Bronchial epithelial cell (primary cell): ENCODE data around the gene CCDC187. TPM values are rescaled to one million over a fixed set of nuclear protein-coding genes. Genes with fewer than 3 reads are reported as not detected.
"Not testable (repeated sequence)": the region's sequence is repeated elsewhere in the genome, so short reads cannot be mapped to it uniquely, and the experiment has no call there.

Source experiments
- DNase-seq: peaks from one replicate; pipeline ENCODE4 v3.0.0-alpha.2; 2010; ENCODE audit warnings: low read depth
- FAIRE-seq: peaks from 2 replicates; lab custom pipeline; 2011; peaks lifted over from hg19 to GRCh38; lab: Jason Lieb, UNC
- H3K27me3 ChIP-seq: 2 replicates; pipeline ENCODE4 v1.5.1; 2011; ENCODE audit warnings: low read length; ENCODE audit not compliant: control insufficient read depth, insufficient read depth
- H3K36me3 ChIP-seq: 2 replicates; pipeline ENCODE4 v1.5.1; 2011; ENCODE audit warnings: low read length; ENCODE audit not compliant: control insufficient read depth, insufficient read depth
- H3K4me3 ChIP-seq: 2 replicates; pipeline ENCODE4 v1.5.1; 2011; ENCODE audit warnings: mild to moderate bottlenecking, low read depth, low read length, control low read depth
- total RNA-seq: library from RNA; depleted of rRNA; stranded (reverse); fragments of >200 nt; gene quantifications from 2 replicates; pipeline ENCODE4 v1.2.1, GENCODE V29; 2014
- TF ChIP-seq, protein P1 (sequence below): IDR thresholded peaks from 2 replicates; pipeline ENCODE4 v1.5.1; 2011; ENCODE audit warnings: mild to moderate bottlenecking, moderate library complexity, low read length, control low read depth, inconsistent platforms; ENCODE audit not compliant: insufficient read depth, severe bottlenecking

Gene CCDC187
- total RNA-seq, 1 donor from 2014 or later = not detected

DNA sequence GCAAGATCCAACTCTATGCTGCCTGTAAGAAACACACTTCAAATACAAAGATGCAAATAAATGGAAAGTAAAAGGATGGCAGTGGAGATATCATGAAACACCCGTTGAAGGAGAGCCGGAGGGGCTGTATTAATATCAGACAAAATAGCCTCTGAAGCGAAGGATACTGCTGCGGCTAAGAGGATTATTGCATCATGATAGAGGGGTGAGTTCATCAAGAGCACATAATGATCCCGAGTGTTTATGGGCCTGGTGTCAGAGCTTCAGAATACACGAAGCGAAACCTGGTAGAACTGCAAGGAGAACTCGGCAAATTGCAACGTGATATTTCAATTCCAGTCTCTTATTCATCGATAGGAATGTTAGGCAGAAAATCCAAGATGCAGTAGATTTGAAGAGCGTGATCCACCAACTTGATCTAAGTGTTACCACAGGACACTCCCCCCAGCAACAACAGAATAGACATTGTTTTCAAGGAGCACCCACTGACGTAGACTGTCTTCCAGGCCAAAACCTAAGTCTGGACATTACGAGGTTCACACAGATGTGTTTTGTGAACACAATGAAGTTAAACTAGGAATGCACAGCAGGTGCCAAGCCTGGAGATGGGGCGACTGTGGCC lies 30.5 kb downstream of the CCDC187 start:
- DNase-seq (no peak), FAIRE-seq (no peak)
- TF ChIP-seq, protein P1, sequence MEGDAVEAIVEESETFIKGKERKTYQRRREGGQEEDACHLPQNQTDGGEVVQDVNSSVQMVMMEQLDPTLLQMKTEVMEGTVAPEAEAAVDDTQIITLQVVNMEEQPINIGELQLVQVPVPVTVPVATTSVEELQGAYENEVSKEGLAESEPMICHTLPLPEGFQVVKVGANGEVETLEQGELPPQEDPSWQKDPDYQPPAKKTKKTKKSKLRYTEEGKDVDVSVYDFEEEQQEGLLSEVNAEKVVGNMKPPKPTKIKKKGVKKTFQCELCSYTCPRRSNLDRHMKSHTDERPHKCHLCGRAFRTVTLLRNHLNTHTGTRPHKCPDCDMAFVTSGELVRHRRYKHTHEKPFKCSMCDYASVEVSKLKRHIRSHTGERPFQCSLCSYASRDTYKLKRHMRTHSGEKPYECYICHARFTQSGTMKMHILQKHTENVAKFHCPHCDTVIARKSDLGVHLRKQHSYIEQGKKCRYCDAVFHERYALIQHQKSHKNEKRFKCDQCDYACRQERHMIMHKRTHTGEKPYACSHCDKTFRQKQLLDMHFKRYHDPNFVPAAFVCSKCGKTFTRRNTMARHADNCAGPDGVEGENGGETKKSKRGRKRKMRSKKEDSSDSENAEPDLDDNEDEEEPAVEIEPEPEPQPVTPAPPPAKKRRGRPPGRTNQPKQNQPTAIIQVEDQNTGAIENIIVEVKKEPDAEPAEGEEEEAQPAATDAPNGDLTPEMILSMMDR = no peak
- H3K27me3 ChIP-seq = peaks cover 5% of the 10 kb centered on the region
- H3K4me3 ChIP-seq = no peak overlapping the region
- H3K36me3 ChIP-seq = no peaks in the 10 kb centered on the region

- Histone ChIP-seq H3K36me3 (no peaks in the 10 kb centered on the region), H3K4me3 (no peak overlapping the region), H3K27me3 (peaks cover 4% of the 10 kb centered on the region)
- no peak for DNase-seq
- TF ChIP-seq, protein P1 = no peak
- FAIRE-seq = no peak
Observed at GRCh38 chr9:136270173-136270705, 33.7 kb downstream of the CCDC187 start.

DNA sequence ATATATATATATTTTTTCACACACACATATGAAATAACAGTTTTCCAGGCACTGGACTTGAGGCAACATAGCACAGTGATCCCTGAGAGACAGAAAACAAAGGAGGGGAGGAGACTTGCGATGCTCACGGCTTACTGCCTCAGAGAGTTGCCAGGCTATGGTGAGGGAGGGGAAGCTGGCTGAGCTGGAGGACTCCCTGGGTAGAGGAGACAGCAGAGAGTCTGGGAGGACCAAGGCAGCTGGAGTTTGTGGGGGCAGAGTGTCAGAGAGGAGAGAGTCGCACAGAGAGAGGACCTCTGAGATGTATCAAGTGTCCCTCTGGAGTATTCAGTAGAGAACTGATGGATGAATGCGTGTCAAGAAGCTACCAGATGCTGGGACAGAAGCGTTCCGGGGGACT lies 35.2 kb downstream of the CCDC187 start:
- no peak for DNase-seq
- no peak for FAIRE-seq
- H3K27me3 ChIP-seq = no peaks in the 10 kb centered on the region
- H3K4me3 ChIP-seq = no peak overlapping the region
- no peaks in the 10 kb centered on the region for H3K36me3 ChIP-seq
- TF ChIP-seq, protein P1 = no peak

GRCh38 chr9:136268318-136268717 lies 35.6 kb downstream of the CCDC187 start:
- TF ChIP-seq, protein P1 = no peak
- no peak for FAIRE-seq
- Histone ChIP-seq H3K36me3 (no peaks in the 10 kb centered on the region), H3K27me3 (no peaks in the 10 kb centered on the region), H3K4me3 (no peak overlapping the region)
- DNase-seq = no peak

- FAIRE-seq = no peak
- TF ChIP-seq, protein P1 = peak; percentile 45
- no peaks in the 10 kb centered on the region for H3K27me3 ChIP-seq
- peak overlapping the region; percentile 32 for H3K4me3 ChIP-seq
- H3K36me3 ChIP-seq = no peaks in the 10 kb centered on the region
- peak; percentile 46 for DNase-seq
Observed at GRCh38 chr9:136267261-136268111, 36.4 kb downstream of the CCDC187 start.

DNA sequence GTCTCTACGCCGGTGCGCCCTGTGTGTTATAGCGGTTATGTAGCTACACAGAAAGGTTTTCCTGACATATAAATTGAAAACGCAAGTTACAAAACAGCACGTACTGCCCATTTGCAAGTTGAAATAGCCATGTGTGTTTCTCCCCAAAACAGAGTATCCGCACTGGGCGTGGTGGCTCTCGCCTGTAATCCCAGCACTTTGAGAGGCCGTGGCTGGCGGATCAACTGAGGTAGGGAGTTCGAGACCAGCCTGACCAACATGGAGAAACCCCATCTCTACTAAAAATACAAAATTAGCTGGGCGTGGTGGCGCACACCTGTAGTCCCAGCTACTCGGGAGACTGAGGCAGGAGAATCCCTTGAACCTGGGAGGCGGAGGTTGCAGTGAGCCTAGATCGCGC lies 37.3 kb downstream of the CCDC187 start:
- H3K4me3 ChIP-seq, H3K36me3 ChIP-seq, DNase-seq, FAIRE-seq, H3K27me3 ChIP-seq: not testable (repeated sequence)
